DND-41 (cell line): Measurements from ENCODE around the gene CD8B.

Experiments used
- ATAC-seq: fragments of 200-7000 bp; cut with Tn5 transposase; 3 replicates; pipeline ENCODE4 v1.9.1; 2021; ENCODE audit warnings: low read depth; ENCODE audit not compliant: insufficient read depth
- DNase-seq: peaks from one replicate; pipeline ENCODE4 v3.0.0-alpha.2; 2020
- H2AFZ ChIP-seq: 2 replicates; pipeline ENCODE4 v1.6.0; 2012; ENCODE audit warnings: low read depth, low read length
- H3K27ac ChIP-seq: 2 replicates; pipeline ENCODE4 v1.5.1; 2012; ENCODE audit warnings: low read length, inconsistent platforms
- H3K27me3 ChIP-seq: fragments of 200-600 bp; sonication (generic); 2 replicates; pipeline ENCODE4 v1.6.0; 2012; ENCODE audit warnings: low read length, mild to moderate bottlenecking, inconsistent platforms; ENCODE audit not compliant: insufficient read depth, poor library complexity
- H3K36me3 ChIP-seq: 2 replicates; pipeline ENCODE4 v1.5.1; 2012; ENCODE audit warnings: low read length, inconsistent platforms; ENCODE audit not compliant: insufficient read depth
- H3K4me1 ChIP-seq: 2 replicates; pipeline ENCODE4 v1.5.1; 2012; ENCODE audit warnings: mild to moderate bottlenecking, low read length; ENCODE audit not compliant: insufficient read depth
- H3K4me2 ChIP-seq: 2 replicates; pipeline ENCODE4 v1.6.0; 2012; ENCODE audit warnings: mild to moderate bottlenecking, moderate library complexity, low read length, inconsistent platforms; ENCODE audit not compliant: insufficient read depth
- H3K4me3 ChIP-seq, 2 experiments: fragments of 200-600 bp in 1 of 2; shearing (Covaris generic) in 1 of 2; 2 replicates each; pipeline ENCODE4 v1.5.1; 2012 to 2016; ENCODE audit warnings: inconsistent platforms in 2 of 2, low read length in 2 of 2, mild to moderate bottlenecking in 2 of 2, low read depth in 1 of 2, moderate library complexity in 1 of 2
- H3K79me2 ChIP-seq: 2 replicates; pipeline ENCODE4 v1.6.0; 2012; ENCODE audit warnings: low read length, inconsistent platforms; ENCODE audit not compliant: insufficient read depth
- H3K9ac ChIP-seq: 2 replicates; pipeline ENCODE4 v1.6.0; 2012; ENCODE audit warnings: low read depth, mild to moderate bottlenecking, inconsistent platforms, low read length, moderate library complexity
- H3K9me3 ChIP-seq: 2 replicates; pipeline ENCODE4 v1.5.1; 2012; ENCODE audit warnings: low read length, moderate library complexity, mild to moderate bottlenecking, inconsistent platforms; ENCODE audit not compliant: insufficient read depth, severe bottlenecking
- H4K20me1 ChIP-seq: 2 replicates; pipeline ENCODE4 v1.6.0; 2012; ENCODE audit warnings: low read length; ENCODE audit not compliant: insufficient read depth
- EZH2 ChIP-seq: IDR thresholded peaks from 3 replicates; pipeline ENCODE4 v1.6.1; 2012; ENCODE audit warnings: borderline replicate concordance, low read depth, mild to moderate bottlenecking, moderate library complexity, low read length, inconsistent platforms; ENCODE audit not compliant: severe bottlenecking
- TF ChIP-seq, protein P1 (sequence below): IDR thresholded peaks from 2 replicates; pipeline ENCODE4 v1.5.1; 2012; ENCODE audit warnings: borderline replicate concordance, low read length, moderate library complexity, mild to moderate bottlenecking; ENCODE audit not compliant: poor library complexity, severe bottlenecking; ENCODE audit errors: extremely low read depth

Gene CD8B

DNA sequence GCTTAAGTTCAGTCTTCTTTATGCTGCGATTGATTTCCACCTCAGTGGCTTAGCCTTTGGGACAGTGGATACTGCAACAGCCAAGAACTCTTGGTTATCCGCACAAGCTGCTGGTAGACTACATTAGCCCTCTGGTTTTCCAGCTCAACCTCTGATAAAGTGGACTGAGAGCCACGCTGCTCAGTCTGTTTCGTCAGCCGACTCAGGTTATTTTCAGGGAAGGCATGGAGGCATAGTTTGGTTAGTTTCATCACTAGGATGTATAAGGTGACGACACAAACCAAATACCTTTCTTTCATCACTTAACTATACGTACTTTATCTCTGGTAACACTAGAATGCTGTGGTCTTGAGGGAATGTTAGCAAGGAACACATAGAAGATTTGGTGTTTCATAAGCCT is 85.2 kb downstream of the CD8B start:
- TF ChIP-seq, protein P1, sequence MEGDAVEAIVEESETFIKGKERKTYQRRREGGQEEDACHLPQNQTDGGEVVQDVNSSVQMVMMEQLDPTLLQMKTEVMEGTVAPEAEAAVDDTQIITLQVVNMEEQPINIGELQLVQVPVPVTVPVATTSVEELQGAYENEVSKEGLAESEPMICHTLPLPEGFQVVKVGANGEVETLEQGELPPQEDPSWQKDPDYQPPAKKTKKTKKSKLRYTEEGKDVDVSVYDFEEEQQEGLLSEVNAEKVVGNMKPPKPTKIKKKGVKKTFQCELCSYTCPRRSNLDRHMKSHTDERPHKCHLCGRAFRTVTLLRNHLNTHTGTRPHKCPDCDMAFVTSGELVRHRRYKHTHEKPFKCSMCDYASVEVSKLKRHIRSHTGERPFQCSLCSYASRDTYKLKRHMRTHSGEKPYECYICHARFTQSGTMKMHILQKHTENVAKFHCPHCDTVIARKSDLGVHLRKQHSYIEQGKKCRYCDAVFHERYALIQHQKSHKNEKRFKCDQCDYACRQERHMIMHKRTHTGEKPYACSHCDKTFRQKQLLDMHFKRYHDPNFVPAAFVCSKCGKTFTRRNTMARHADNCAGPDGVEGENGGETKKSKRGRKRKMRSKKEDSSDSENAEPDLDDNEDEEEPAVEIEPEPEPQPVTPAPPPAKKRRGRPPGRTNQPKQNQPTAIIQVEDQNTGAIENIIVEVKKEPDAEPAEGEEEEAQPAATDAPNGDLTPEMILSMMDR = no peak
- TF ChIP-seq EZH2 = no peak
- DNase-seq (no peak), ATAC-seq (no peak)
- Histone ChIP-seq H3K27ac (no peak overlapping the region), H3K9me3 (no peaks in the 10 kb centered on the region), H3K27me3 (no peaks in the 10 kb centered on the region), H3K36me3 (peaks cover 50% of the 10 kb centered on the region), H2AFZ (no peak overlapping the region), H3K4me3 (no peak overlapping the region), H3K4me1 (no peaks in the 10 kb centered on the region), H3K4me2 (no peak overlapping the region), H3K9ac (no peak overlapping the region), H4K20me1 (no peaks in the 10 kb centered on the region), H3K79me2 (no peaks in the 10 kb centered on the region)

DNA sequence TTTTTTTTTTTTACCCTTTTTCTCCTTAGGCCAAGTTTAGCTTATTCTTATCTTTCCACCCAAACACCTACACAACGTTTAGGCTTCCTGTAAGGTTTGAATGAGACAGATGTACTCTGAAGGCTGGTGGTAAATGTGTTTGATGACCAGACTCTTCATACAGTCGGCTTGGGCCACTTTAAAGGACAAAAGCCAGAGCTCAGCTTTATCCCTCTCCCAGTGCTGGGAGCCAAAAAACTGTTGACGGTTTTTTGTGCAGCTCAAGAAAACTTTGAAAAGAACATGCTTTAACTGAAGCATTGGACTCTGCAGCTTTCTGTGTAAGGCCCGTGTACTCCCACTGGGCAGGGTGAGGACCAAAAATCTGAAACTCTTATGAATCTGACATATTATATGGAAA is 86.3 kb downstream of the CD8B start:
- H2AFZ ChIP-seq = no peak overlapping the region
- DNase-seq = no peak
- no peaks in the 10 kb centered on the region for H3K79me2 ChIP-seq
- TF ChIP-seq, protein P1 = no peak
- no peak for TF ChIP-seq EZH2
- no peaks in the 10 kb centered on the region for H3K27me3 ChIP-seq
- H3K36me3 ChIP-seq = peaks cover 62% of the 10 kb centered on the region
- H3K4me1 ChIP-seq = no peaks in the 10 kb centered on the region
- no peak overlapping the region for H3K9ac ChIP-seq
- ATAC-seq = no peak
- no peak overlapping the region for H3K4me2 ChIP-seq
- H3K9me3 ChIP-seq = no peaks in the 10 kb centered on the region
- no peak overlapping the region for H3K4me3 ChIP-seq
- no peaks in the 10 kb centered on the region for H4K20me1 ChIP-seq
- H3K27ac ChIP-seq = no peak overlapping the region

DNA sequence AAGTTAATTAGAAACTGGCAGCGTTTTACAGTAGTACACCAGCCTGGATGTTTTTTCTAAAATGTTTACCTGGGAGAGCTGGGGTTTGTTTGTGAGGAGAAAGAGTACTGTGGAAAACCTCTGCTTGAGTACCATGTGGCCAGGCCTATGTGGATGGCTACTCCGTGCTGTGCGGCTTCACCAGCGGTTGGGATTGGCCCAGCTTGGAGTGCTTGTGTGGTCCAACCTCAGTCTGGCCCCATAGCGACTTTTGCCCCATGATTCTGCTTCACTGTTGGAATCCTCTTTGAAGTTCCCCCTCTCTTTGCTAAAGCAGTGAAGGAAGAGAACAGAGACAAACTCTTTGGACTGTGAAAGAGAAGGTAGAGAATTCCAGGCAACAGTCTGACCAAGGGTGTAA is 86.8 kb downstream of the CD8B start:
- H3K4me2 ChIP-seq = no peak overlapping the region
- no peak overlapping the region for H2AFZ ChIP-seq
- DNase-seq = no peak
- H3K9ac ChIP-seq = no peak overlapping the region
- TF ChIP-seq, protein P1 = no peak
- TF ChIP-seq EZH2 = no peak
- H3K27ac ChIP-seq = no peak overlapping the region
- no peaks in the 10 kb centered on the region for H3K27me3 ChIP-seq
- ATAC-seq = no peak
- peaks cover 67% of the 10 kb centered on the region for H3K36me3 ChIP-seq
- H3K4me1 ChIP-seq = no peaks in the 10 kb centered on the region
- no peaks in the 10 kb centered on the region for H3K9me3 ChIP-seq
- H4K20me1 ChIP-seq = no peaks in the 10 kb centered on the region
- no peak overlapping the region for H3K4me3 ChIP-seq
- no peaks in the 10 kb centered on the region for H3K79me2 ChIP-seq

DNA sequence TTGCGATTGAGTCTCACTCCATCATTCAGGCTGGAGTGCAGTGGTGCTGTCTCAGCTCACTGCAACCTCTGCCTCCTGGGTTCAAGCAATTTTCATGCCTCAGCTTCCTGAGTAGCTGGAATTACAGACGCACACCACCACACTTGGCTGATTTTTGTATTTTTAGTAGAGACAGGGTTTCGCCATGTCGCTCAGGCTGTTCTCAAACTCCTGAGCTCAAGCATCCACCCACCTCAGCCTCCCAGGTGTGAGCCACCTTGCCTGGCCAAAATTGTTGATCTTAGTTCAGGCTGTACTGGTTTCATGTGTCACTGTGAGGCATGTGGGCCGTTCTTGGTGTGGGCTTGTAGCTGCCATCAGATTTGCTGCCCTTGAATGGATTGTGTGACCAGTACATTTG is 89.1 kb downstream of the CD8B start:
- H3K4me3 ChIP-seq = no peak overlapping the region
- no peak overlapping the region for H3K27ac ChIP-seq
- DNase-seq (no peak), ATAC-seq (no peak)
- H3K9me3 ChIP-seq = no peaks in the 10 kb centered on the region
- peaks cover 88% of the 10 kb centered on the region for H3K36me3 ChIP-seq
- TF ChIP-seq, protein P1 = no peak
- TF ChIP-seq EZH2 = no peak
- H3K4me2 ChIP-seq = no peak overlapping the region
- H3K79me2 ChIP-seq = no peaks in the 10 kb centered on the region
- H4K20me1 ChIP-seq = no peaks in the 10 kb centered on the region
- H2AFZ ChIP-seq = no peak overlapping the region
- no peaks in the 10 kb centered on the region for H3K4me1 ChIP-seq
- H3K9ac ChIP-seq = no peak overlapping the region
- H3K27me3 ChIP-seq = no peaks in the 10 kb centered on the region
